ENCODE measurements around the gene COPS9. TPM values are rescaled to one million over a fixed set of nuclear protein-coding genes. Genes with fewer than 3 reads are reported as not detected.

COPS9 gene
- total RNA-seq, 1 experiment from 2014 or later = 473 TPM

GRCh38 chr2:240164586-240164985 lies 28.5 kb upstream of the COPS9 start:
- intact Hi-C loops (cut with micrococcal nuclease) = no loop called here
- Histone ChIP-seq H3K36me3 (ENCODE audit: low read depth, low read length) (no peaks in the 10 kb centered on the region), H3K27me3 (ENCODE audit: low read length) (peaks cover 6% of the 10 kb centered on the region; the same call in 1 of the 2 replicates), H3F3A (ENCODE audit: low read length, unreplicated experiment) (no peaks in the 10 kb centered on the region), H2AFZ (ENCODE audit: low read length) (no peak overlapping the region), H3K9me3 (ENCODE audit: low read length) (no peaks in the 10 kb centered on the region), H4K20me1 (ENCODE audit: low read length) (no peaks in the 10 kb centered on the region), H3K9me2 (replicated peaks; ENCODE audit: low read length) (no peaks in the 10 kb centered on the region), H3K9ac (ENCODE audit: low read length) (no peak overlapping the region), H3K27ac (ENCODE audit: low read length) (no peak overlapping the region), H3K79me2 (ENCODE audit: low read length) (no peaks in the 10 kb centered on the region), H3K4me3 (ENCODE audit: low read length) (no peak overlapping the region), H3K4me1 (ENCODE audit: insufficient read depth, low read length) (no peaks in the 10 kb centered on the region), H3K4me2 (ENCODE audit: low read length) (no peak overlapping the region)
- BruUV-seq (replicated peaks) = no TSS peak
- ChIA-PET CTCF (no interaction called here), POLR2A (ENCODE audit: unreplicated experiment) (no interaction called here)
- DNase-seq = no peak
- TF ChIP-seq CTCF (conservative IDR thresholded peaks at IDR 0.05; ENCODE audit: low read depth, low read length) (no peak), EZH2 (IDR thresholded peaks at IDR 0.05; ENCODE audit: low read length, unreplicated experiment) (no peak), EZH2phosphoT487 (IDR thresholded peaks at IDR 0.05; ENCODE audit: borderline replicate concordance, low read length) (no peak)
- no peak for ATAC-seq

- ATAC-seq (no peak), DNase-seq (no peak)
- H3K4me3 ChIP-seq (ENCODE audit: low read length) = no peak overlapping the region
- TF ChIP-seq EZH2 (IDR thresholded peaks at IDR 0.05; ENCODE audit: low read length, unreplicated experiment) (no peak), CTCF (conservative IDR thresholded peaks at IDR 0.05; ENCODE audit: low read depth, low read length) (no peak), EZH2phosphoT487 (IDR thresholded peaks at IDR 0.05; ENCODE audit: borderline replicate concordance, low read length) (no peak)
- intact Hi-C loops (cut with micrococcal nuclease) = no loop called here
- BruUV-seq (replicated peaks) = no TSS peak
- no peaks in the 10 kb centered on the region for H3K4me1 ChIP-seq (ENCODE audit: insufficient read depth, low read length)
- H3F3A ChIP-seq (ENCODE audit: low read length, unreplicated experiment) = no peaks in the 10 kb centered on the region
- H3K9me3 ChIP-seq (ENCODE audit: low read length) = no peaks in the 10 kb centered on the region
- H3K79me2 ChIP-seq (ENCODE audit: low read length) = no peaks in the 10 kb centered on the region
- no peaks in the 10 kb centered on the region for H3K36me3 ChIP-seq (ENCODE audit: low read depth, low read length)
- H3K27ac ChIP-seq (ENCODE audit: low read length) = no peak overlapping the region
- H3K9me2 ChIP-seq (replicated peaks; ENCODE audit: low read length) = no peaks in the 10 kb centered on the region
- no peak overlapping the region for H3K9ac ChIP-seq (ENCODE audit: low read length)
- H4K20me1 ChIP-seq (ENCODE audit: low read length) = no peaks in the 10 kb centered on the region
- no peak overlapping the region for H3K4me2 ChIP-seq (ENCODE audit: low read length)
- POLR2A ChIA-PET (ENCODE audit: unreplicated experiment) = no interaction called here
- peaks cover 6% of the 10 kb centered on the region; the same call in 1 of the 2 replicates for H3K27me3 ChIP-seq (ENCODE audit: low read length)
- CTCF ChIA-PET = no interaction called here
- no peak overlapping the region for H2AFZ ChIP-seq (ENCODE audit: low read length)
Measured at GRCh38 chr2:240163844-240164574, 27.9 kb upstream of the COPS9 start.

GRCh38 chr2:240162939-240163714 lies 27.0 kb upstream of the COPS9 start:
- H3K9ac ChIP-seq (ENCODE audit: low read length) = no peak overlapping the region
- intact Hi-C loops (cut with micrococcal nuclease) = no loop called here
- no peak for TF ChIP-seq EZH2 (IDR thresholded peaks at IDR 0.05; ENCODE audit: low read length, unreplicated experiment)
- TF ChIP-seq EZH2phosphoT487 (IDR thresholded peaks at IDR 0.05; ENCODE audit: borderline replicate concordance, low read length) = no peak
- no peak for TF ChIP-seq CTCF (conservative IDR thresholded peaks at IDR 0.05; ENCODE audit: low read depth, low read length)
- no peaks in the 10 kb centered on the region for H3F3A ChIP-seq (ENCODE audit: low read length, unreplicated experiment)
- H3K4me2 ChIP-seq (ENCODE audit: low read length) = no peak overlapping the region
- H3K9me3 ChIP-seq (ENCODE audit: low read length) = no peaks in the 10 kb centered on the region
- H2AFZ ChIP-seq (ENCODE audit: low read length) = no peak overlapping the region
- H3K79me2 ChIP-seq (ENCODE audit: low read length) = no peaks in the 10 kb centered on the region
- H3K4me3 ChIP-seq (ENCODE audit: low read length) = no peak overlapping the region
- peaks cover 6% of the 10 kb centered on the region; the same call in 1 of the 2 replicates for H3K27me3 ChIP-seq (ENCODE audit: low read length)
- no peaks in the 10 kb centered on the region for H3K9me2 ChIP-seq (replicated peaks; ENCODE audit: low read length)
- BruUV-seq (replicated peaks) = no TSS peak
- ChIA-PET POLR2A (ENCODE audit: unreplicated experiment) (no interaction called here), CTCF (no interaction called here)
- DNase-seq (no peak), ATAC-seq (no peak)
- H4K20me1 ChIP-seq (ENCODE audit: low read length) = no peaks in the 10 kb centered on the region
- H3K27ac ChIP-seq (ENCODE audit: low read length) = no peak overlapping the region
- no peaks in the 10 kb centered on the region for H3K4me1 ChIP-seq (ENCODE audit: insufficient read depth, low read length)
- no peaks in the 10 kb centered on the region for H3K36me3 ChIP-seq (ENCODE audit: low read depth, low read length)

Data from PC-3 (cell line).